ENCODE results near the gene GPC1. TPM values are rescaled to one million over a fixed set of nuclear protein-coding genes. Genes with fewer than 3 reads are reported as not detected.

Gene GPC1
- total RNA-seq, 1 donor from 2014 or later: 36.0 TPM

DNA sequence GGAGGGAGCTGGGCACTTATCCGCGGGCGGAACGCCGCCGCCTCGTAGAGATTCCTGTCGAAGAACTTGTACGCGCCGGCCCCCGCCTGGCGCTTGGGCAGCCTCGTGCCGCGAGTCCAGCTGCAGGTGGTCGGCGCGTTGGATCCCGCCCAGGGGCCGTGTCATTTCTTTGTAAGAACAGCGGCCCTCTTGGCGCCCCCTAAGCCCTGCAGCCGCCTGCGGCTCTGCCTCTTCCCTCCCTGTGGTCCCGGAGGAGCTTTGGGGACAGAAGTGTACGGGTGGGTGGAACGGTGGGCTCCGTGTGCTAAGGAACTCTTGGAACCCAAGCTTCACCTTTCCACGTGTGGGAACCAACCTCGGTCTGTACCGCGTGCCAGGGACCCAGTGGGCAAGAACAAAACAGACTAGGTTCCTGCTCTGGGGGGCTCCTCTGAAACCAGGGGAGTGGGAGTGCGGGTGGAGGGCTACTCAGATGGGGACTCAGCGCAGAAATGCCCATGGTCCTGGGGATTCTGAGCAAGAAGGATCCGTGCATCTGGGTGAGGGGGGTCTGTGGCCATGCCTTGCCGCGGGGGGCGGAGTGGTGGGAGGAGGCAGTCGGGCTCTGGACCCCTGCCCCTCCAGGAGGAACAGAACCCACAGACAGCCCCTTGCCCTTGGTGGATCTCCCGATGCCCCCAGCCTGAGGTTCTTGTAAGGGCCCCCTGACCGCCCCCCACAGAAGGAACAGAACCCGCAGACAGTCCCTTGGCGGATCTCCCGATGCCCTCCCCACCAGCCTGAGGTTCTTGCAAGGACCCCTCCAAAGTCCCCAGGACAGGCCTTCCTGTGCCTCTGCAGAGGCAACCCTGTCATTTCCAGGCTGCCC is 1.5 kb downstream of the GPC1 start:
- H3K4me1 ChIP-seq (ENCODE audit: control insufficient read depth in 3 of 3, insufficient read depth in 3 of 3, low read length in 3 of 3): peaks cover 49 to 66% (median 60%) of the 10 kb centered on the region in 3 donors
- H3K36me3 ChIP-seq (ENCODE audit: control insufficient read depth in 3 of 3, insufficient read depth in 3 of 3, low read length in 3 of 3): no peaks in the 10 kb centered on the region
- H3K9me3 ChIP-seq (ENCODE audit: control insufficient read depth in 3 of 3, low read length in 3 of 3): no peaks in the 10 kb centered on the region
- H3K9ac ChIP-seq (ENCODE audit: low read depth in 1 of 3, low read length in 3 of 3): peak overlapping the region; percentile 80 to 96 (median 81)
- peak overlapping the region; percentile 51 to 77 (median 76) for H3K4me3 ChIP-seq (ENCODE audit: low read length in 3 of 3)
- peak overlapping the region; percentile 88 for H3K27ac ChIP-seq (ENCODE audit: low read depth, low read length)
- H3K27me3 ChIP-seq (ENCODE audit: control insufficient read depth in 3 of 3, insufficient read depth in 3 of 3, low read length in 3 of 3): peaks cover 5 to 7% (median 7%) of the 10 kb centered on the region in 3 donors

DNA sequence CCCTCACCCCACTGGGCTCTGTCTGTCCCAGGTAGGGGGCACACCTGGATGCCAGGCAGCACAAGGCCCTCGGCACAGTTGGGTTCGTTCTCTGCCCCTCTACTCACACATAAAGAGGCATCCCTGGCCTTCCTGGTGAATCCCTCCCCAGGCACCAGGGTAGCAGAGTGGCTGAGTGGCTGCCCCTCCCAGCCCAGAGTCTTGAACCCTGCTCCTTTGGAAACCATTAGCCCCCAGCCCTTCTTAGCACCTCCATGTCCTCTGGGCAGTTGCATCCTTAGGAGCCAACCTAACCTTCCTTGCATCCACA is 2.0 kb downstream of the GPC1 start:
- Histone ChIP-seq H3K9me3 (ENCODE audit: control insufficient read depth in 3 of 3, low read length in 3 of 3) (no peaks in the 10 kb centered on the region), H3K27me3 (ENCODE audit: control insufficient read depth in 3 of 3, insufficient read depth in 3 of 3, low read length in 3 of 3) (peaks cover 5 to 7% (median 7%) of the 10 kb centered on the region in 3 donors), H3K4me3 (ENCODE audit: low read length in 3 of 3) (peak overlapping the region; percentile 51 to 77 (median 76)), H3K27ac (ENCODE audit: low read depth, low read length) (peak overlapping the region; percentile 88), H3K9ac (ENCODE audit: low read depth in 1 of 3, low read length in 3 of 3) (peak overlapping the region; percentile 80 to 96 (median 81)), H3K4me1 (ENCODE audit: control insufficient read depth in 3 of 3, insufficient read depth in 3 of 3, low read length in 3 of 3) (peaks cover 54 to 72% (median 66%) of the 10 kb centered on the region in 3 donors), H3K36me3 (ENCODE audit: control insufficient read depth in 3 of 3, insufficient read depth in 3 of 3, low read length in 3 of 3) (no peaks in the 10 kb centered on the region)

DNA sequence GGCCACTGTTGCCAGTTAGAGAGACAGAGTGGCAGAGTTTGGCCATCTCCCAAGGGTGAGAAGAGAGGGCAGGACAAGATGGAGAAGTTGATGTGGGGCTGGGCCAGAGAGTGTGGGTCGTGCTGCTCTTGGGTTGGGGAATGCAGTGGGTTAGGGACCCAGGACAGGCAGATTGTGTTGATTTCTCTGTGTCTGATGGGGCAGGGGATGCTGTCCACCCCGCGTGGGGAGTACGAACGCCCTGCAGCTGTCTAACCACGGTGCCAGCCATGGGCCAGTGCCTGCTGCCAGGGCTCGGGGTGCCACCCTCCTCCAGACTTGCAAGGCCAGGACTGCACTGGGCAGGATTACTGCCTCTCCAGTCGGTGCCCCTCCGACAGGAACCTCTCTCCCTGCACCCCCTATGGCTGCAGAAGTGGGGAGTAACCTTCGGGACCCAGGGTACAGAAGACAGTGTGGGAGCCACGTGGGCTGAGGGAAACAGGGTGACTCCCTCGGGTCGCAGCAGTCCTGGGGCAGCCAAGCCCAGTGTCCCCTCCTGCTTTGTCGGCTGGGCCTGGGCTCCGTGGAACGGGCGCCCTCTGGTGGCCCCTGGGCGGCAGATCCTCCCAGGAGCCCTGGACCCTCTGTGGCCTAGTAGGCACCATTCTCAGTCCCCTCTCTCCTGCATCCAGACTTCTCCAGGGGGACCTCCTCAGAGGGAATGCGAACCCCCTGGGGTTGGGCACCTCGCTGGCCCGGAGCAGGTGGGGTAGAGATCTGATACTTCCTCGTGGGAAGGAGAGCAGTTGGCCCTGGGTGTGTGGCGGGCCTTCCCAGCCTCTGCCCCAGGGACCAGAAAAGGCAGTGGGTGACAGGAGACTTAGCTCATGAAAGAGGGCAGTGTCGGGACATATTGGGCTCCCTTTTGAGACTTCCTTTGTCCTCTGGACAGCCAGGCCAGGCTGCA is 2.7 kb downstream of the GPC1 start:
- Histone ChIP-seq H3K27ac (ENCODE audit: low read depth, low read length) (peak overlapping the region; percentile 88), H3K9me3 (ENCODE audit: control insufficient read depth in 3 of 3, low read length in 3 of 3) (no peaks in the 10 kb centered on the region), H3K9ac (ENCODE audit: low read depth in 1 of 3, low read length in 3 of 3) (peak overlapping the region; percentile 80 to 96 (median 81)), H3K27me3 (ENCODE audit: control insufficient read depth in 3 of 3, insufficient read depth in 3 of 3, low read length in 3 of 3) (peaks cover 5 to 7% (median 7%) of the 10 kb centered on the region in 3 donors), H3K4me3 (ENCODE audit: low read length in 3 of 3) (peak overlapping the region; percentile 33 to 77 (median 76)), H3K36me3 (ENCODE audit: control insufficient read depth in 3 of 3, insufficient read depth in 3 of 3, low read length in 3 of 3) (no peaks in the 10 kb centered on the region), H3K4me1 (ENCODE audit: control insufficient read depth in 3 of 3, insufficient read depth in 3 of 3, low read length in 3 of 3) (peaks cover 60 to 79% (median 72%) of the 10 kb centered on the region in 3 donors)

GRCh38 chr2:240438810-240439697 is 3.6 kb downstream of the GPC1 start:
- peaks cover 67 to 85% (median 79%) of the 10 kb centered on the region in 3 donors for H3K4me1 ChIP-seq (ENCODE audit: control insufficient read depth in 3 of 3, insufficient read depth in 3 of 3, low read length in 3 of 3)
- peak overlapping the region; percentile 88 for H3K27ac ChIP-seq (ENCODE audit: low read depth, low read length)
- no peaks in the 10 kb centered on the region for H3K9me3 ChIP-seq (ENCODE audit: control insufficient read depth in 3 of 3, low read length in 3 of 3)
- peak overlapping the region; percentile 61 to 96 (median 81) for H3K9ac ChIP-seq (ENCODE audit: low read depth in 1 of 3, low read length in 3 of 3)
- H3K36me3 ChIP-seq (ENCODE audit: control insufficient read depth in 3 of 3, insufficient read depth in 3 of 3, low read length in 3 of 3): no peaks in the 10 kb centered on the region
- H3K4me3 ChIP-seq (ENCODE audit: low read length in 3 of 3): peak overlapping the region in 2 of 3 donors; percentile 29 to 76
- peaks cover 5 to 7% (median 7%) of the 10 kb centered on the region in 3 donors for H3K27me3 ChIP-seq (ENCODE audit: control insufficient read depth in 3 of 3, insufficient read depth in 3 of 3, low read length in 3 of 3)

GRCh38 chr2:240439698-240440151 is 4.3 kb downstream of the GPC1 start:
- Histone ChIP-seq H3K4me3 (ENCODE audit: low read length in 3 of 3) (no peak overlapping the region), H3K36me3 (ENCODE audit: control insufficient read depth in 3 of 3, insufficient read depth in 3 of 3, low read length in 3 of 3) (peaks cover 2 to 4% (median 2%) of the 10 kb centered on the region in 3 donors), H3K27ac (ENCODE audit: low read depth, low read length) (peak overlapping the region; percentile 88), H3K27me3 (ENCODE audit: control insufficient read depth in 3 of 3, insufficient read depth in 3 of 3, low read length in 3 of 3) (peaks cover 5 to 7% (median 7%) of the 10 kb centered on the region in 3 donors), H3K9me3 (ENCODE audit: control insufficient read depth in 3 of 3, low read length in 3 of 3) (no peaks in the 10 kb centered on the region), H3K9ac (ENCODE audit: low read depth in 1 of 3, low read length in 3 of 3) (peak overlapping the region in 2 of 3 donors; percentile 81 to 96), H3K4me1 (ENCODE audit: control insufficient read depth in 3 of 3, insufficient read depth in 3 of 3, low read length in 3 of 3) (peaks cover 69 to 85% (median 82%) of the 10 kb centered on the region in 3 donors)

DNA sequence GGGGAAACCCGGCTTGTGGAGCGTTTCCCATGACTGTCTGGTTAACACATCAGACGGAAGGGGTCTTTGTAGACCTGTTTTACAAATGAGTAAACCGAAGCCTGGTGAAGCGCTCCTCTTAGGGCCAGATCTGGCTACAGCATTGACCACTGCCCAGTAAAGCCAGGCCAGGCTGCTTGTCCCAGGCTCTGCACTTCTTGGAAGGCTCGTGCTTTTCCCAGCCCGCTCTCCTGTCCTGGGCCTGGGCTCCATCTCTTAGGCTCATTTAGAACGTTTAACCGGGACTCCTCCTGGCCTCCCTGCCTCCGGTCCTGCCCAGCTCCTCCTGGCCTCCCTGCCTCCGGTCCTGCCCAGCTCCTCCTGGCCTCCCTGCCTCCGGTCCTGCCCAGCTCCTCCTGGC is 4.8 kb downstream of the GPC1 start:
- H3K4me1 ChIP-seq (ENCODE audit: control insufficient read depth in 3 of 3, insufficient read depth in 3 of 3, low read length in 3 of 3): peaks cover 67 to 86% (median 86%) of the 10 kb centered on the region in 3 donors
- H3K4me3 ChIP-seq (ENCODE audit: low read length in 3 of 3): no peak overlapping the region
- H3K36me3 ChIP-seq (ENCODE audit: control insufficient read depth in 3 of 3, insufficient read depth in 3 of 3, low read length in 3 of 3): peaks cover 2 to 7% (median 2%) of the 10 kb centered on the region in 3 donors
- peak overlapping the region in 1 of 3 donors; percentile 96 for H3K9ac ChIP-seq (ENCODE audit: low read depth in 1 of 3, low read length in 3 of 3)
- H3K9me3 ChIP-seq (ENCODE audit: control insufficient read depth in 3 of 3, low read length in 3 of 3): no peaks in the 10 kb centered on the region
- H3K27me3 ChIP-seq (ENCODE audit: control insufficient read depth in 3 of 3, insufficient read depth in 3 of 3, low read length in 3 of 3): peaks cover 5 to 7% (median 7%) of the 10 kb centered on the region in 3 donors
- peak overlapping the region; percentile 88 for H3K27ac ChIP-seq (ENCODE audit: low read depth, low read length)

DNA sequence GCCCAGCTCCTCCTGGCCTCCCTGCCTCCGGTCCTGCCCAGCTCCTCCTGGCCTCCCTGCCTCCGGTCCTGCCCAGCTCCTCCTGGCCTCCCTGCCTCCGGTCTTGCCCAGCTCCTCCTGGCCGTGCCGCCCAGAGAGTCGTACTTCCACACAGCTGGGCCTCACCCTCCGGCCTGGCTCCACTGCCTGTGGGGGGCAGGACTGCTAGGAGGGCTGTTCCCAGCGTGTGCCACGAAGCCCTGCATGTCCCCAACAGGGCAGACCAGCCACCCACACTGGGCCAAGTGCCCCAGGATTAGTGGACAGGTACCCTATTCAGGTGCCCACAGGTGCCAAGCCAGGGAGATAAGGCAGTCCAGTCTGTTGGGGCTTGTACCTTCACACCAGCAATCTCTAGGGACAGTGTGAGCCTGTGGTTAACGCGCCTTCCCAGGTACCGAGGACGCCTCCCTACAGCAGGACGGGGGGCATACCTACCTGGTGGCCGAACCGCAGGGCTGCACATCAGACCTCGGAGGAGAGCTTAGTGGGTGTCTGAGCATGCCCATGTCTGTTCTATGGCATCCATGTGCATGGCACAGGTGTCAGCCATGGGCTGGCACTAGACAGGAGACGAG is 5.3 kb downstream of the GPC1 start:
- Histone ChIP-seq H3K27ac (ENCODE audit: low read depth, low read length) (peak overlapping the region; percentile 58), H3K4me3 (ENCODE audit: low read length in 3 of 3) (peak overlapping the region in 1 of 3 donors; percentile 6), H3K36me3 (ENCODE audit: control insufficient read depth in 3 of 3, insufficient read depth in 3 of 3, low read length in 3 of 3) (peaks cover 2 to 10% (median 2%) of the 10 kb centered on the region in 3 donors), H3K9me3 (ENCODE audit: control insufficient read depth in 3 of 3, low read length in 3 of 3) (no peaks in the 10 kb centered on the region), H3K9ac (ENCODE audit: low read depth in 1 of 3, low read length in 3 of 3) (peak overlapping the region in 2 of 3 donors; percentile 33 to 71), H3K27me3 (ENCODE audit: control insufficient read depth in 3 of 3, insufficient read depth in 3 of 3, low read length in 3 of 3) (peaks cover 5 to 7% (median 7%) of the 10 kb centered on the region in 3 donors), H3K4me1 (ENCODE audit: control insufficient read depth in 3 of 3, insufficient read depth in 3 of 3, low read length in 3 of 3) (peaks cover 67 to 88% (median 86%) of the 10 kb centered on the region in 3 donors)

DNA sequence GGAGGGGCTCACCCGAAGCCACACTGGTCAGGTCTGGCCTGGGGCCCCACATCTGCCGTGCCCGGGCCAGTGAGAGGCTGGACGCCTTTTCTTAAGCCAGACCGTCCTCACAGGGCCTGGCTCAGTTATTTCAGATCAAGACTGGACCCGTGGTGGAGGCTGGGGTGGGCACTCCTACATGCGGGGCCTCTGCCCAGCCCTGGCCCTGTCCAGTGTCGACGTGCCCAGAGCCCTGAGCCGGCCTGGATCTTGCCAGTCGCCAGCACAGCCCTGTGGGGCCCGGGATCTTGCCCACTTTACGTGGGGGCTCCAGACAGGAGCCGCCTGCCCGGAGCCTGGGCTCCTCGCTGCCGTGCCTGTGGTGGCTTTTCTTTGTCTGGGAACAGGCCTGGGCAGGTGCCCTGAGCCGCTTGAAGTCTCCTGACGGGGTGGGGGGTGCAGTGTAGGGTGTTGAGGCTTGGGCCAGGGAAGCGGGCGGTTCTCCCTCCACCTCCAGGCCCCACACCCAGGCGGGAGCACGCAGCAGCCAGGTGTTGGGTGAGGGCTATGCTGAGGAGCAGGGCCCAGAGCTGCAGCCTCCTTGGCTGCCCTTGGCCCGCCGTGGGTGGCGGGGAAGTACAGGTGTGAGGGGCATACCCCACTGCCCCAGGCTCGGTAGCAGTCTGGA is 6.0 kb downstream of the GPC1 start:
- H3K36me3 ChIP-seq (ENCODE audit: control insufficient read depth in 3 of 3, insufficient read depth in 3 of 3, low read length in 3 of 3): peaks cover 2 to 16% (median 7%) of the 10 kb centered on the region in 3 donors
- H3K9ac ChIP-seq (ENCODE audit: low read depth in 1 of 3, low read length in 3 of 3): peak overlapping the region; percentile 33 to 71 (median 45)
- H3K4me3 ChIP-seq (ENCODE audit: low read length in 3 of 3): no peak overlapping the region
- no peaks in the 10 kb centered on the region for H3K9me3 ChIP-seq (ENCODE audit: control insufficient read depth in 3 of 3, low read length in 3 of 3)
- H3K27ac ChIP-seq (ENCODE audit: low read depth, low read length): peak overlapping the region; percentile 58
- peaks cover 67 to 92% (median 89%) of the 10 kb centered on the region in 3 donors for H3K4me1 ChIP-seq (ENCODE audit: control insufficient read depth in 3 of 3, insufficient read depth in 3 of 3, low read length in 3 of 3)
- peaks cover 5 to 7% (median 7%) of the 10 kb centered on the region in 3 donors for H3K27me3 ChIP-seq (ENCODE audit: control insufficient read depth in 3 of 3, insufficient read depth in 3 of 3, low read length in 3 of 3)

Data from skeletal muscle tissue (tissue), 4 donors.